ENCODE results near the gene SPAG8. TPM values are rescaled to one million over a fixed set of nuclear protein-coding genes. Genes with fewer than 3 reads are reported as not detected.

Gene SPAG8, protein sequence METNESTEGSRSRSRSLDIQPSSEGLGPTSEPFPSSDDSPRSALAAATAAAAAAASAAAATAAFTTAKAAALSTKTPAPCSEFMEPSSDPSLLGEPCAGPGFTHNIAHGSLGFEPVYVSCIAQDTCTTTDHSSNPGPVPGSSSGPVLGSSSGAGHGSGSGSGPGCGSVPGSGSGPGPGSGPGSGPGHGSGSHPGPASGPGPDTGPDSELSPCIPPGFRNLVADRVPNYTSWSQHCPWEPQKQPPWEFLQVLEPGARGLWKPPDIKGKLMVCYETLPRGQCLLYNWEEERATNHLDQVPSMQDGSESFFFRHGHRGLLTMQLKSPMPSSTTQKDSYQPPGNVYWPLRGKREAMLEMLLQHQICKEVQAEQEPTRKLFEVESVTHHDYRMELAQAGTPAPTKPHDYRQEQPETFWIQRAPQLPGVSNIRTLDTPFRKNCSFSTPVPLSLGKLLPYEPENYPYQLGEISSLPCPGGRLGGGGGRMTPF
- total RNA-seq, result 0.95 and 1.4 TPM in 2 replicates

DNA sequence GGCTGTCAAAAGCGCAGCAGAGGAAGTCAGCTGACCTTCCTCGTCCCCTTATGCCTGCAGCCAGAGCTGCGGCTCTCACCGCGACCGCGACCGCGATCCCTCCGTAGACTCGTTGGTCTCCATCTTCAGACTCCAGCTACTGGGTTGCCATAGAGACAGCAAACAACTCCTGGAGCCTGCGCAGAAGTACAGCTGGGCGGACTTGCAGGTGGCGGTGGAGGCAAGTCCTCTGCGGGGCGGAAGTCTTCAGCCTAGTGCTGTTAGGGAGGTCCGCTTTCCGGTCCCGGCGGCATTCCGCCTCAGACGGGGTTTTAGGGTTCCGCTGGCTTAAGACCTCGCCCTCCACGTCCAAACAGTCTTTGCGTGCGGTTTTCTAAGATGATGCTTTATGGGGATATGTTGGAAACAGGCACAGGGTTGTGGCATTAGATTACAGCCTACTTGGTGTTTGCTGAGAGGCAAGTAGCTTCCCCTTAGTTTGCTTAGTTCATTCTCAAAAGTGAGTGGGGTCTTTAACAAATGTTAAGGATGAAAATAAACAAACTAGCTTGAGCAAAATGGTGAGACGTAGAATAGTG lies at the start of gene SPAG8:
TSS of gene SPAG8 (minus strand) at position 238 of the 578 bp plus-strand sequence. CDS start at position 123, 115 bp downstream.
- intact Hi-C loops (cut with micrococcal nuclease), result loop anchor here (1.0 to 5.0 kb wide), 5 partner anchors 22 to 740 kb away; partner anchors contain the start of genes CREB3, TLN1 and VCP

DNA sequence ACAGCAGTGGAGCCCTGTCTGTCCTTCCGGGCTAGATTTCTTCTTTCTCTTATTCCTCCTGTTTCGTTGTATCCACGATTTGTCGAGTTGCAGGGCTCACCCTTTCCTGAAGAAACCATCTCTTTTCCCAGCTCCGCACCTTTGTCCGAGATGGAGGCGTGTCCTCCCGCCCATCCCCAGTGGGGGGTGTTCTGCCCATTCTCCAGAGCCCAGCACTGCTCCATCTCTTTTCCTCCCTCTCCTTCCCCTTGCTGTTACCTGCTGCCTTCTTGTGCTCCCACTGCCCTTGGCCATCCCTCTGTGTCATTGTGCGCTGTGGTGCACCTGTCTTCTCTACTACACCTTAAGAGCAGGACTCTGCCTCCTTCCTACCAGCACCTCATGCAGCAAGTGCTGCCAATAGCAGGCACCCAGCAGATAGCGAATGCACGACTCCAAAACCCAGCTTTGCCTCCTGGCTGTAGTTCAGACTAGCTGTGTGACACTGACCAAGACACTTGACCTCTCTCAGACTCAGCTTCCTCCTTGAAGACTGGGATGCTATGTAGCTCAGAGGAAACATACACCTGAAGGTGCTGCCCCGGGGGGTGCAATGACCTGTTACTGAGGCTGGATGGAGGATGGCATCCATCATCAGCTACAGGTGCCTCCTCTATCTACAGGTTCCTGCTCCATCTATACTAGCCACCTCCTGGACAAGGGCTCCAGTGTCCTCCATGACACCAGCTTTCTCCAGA lies 49.3 kb upstream of the SPAG8 start:
- intact Hi-C loops (cut with micrococcal nuclease), result no loop called here

DNA sequence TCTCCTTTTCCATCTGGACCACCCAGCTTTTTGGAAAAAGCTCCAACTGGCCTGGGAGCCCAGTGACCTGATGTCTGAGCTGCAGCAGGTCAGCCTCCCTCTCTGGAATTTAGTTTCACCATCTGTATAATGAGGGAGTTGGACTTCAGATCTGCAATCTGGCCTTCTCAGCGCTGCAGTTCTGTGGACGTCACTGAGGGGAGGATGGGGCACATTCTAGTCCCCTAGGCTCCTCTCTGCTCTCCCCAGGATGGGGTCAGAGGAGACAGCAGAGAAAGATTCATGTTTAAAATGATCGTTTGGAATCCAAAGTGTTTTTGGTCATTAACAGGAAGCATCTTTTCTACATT lies 47.9 kb upstream of the SPAG8 start:
- intact Hi-C loops (cut with micrococcal nuclease), result no loop called here

DNA sequence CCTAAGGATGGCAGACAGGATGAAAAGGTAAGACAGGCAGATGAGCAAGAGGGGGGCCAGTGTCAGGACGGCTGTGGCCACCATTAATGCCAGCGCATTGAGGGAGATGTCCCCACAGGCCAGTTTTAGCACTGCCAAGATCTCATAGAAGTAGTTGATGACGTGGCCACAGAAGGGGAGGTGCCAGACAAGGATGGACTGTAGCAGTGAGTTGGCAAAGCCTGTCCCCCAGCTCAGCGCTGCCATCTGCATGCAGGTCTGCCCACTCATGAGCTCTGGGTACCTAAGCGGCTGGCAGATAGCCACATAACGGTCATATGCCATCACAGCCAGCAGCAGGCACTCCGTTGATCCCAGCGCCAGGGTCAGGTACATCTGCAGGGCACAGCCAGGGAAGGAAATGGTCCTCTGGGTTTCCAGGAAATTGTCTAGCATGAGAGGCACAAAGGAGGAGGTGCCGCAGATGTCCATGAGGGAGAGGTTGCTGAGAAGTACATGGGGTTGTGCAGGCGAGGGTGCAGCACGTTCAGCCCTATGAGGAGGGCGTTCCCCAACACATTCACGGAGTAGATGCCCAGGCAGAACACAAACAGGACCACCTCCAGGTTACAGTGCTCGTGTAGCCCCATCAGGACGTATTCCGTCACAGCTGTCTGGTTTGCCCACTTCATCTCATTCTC lies 47.4 kb upstream of the SPAG8 start:
- intact Hi-C loops (cut with micrococcal nuclease), result no loop called here

DNA sequence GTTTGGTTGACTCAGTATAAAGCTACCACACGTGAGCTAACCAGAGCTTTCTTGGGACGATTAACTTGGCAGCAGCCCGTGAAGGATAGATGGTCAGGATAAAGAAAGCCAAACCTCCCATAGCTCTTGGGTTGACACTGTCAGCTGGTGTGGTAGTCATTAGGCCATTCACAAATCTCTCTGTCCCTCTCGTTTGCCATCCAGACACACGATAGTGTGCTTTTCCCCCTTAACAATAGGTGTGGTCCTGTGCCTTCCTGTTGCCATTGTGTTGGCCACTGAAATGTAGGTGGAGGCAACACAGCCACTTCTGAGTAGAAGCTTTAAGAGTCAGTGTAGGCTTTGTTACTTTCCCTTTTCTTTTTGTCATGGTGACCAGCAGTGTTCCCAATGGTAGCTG lies 46.4 kb upstream of the SPAG8 start:
- intact Hi-C loops (cut with micrococcal nuclease), result no loop called here

DNA sequence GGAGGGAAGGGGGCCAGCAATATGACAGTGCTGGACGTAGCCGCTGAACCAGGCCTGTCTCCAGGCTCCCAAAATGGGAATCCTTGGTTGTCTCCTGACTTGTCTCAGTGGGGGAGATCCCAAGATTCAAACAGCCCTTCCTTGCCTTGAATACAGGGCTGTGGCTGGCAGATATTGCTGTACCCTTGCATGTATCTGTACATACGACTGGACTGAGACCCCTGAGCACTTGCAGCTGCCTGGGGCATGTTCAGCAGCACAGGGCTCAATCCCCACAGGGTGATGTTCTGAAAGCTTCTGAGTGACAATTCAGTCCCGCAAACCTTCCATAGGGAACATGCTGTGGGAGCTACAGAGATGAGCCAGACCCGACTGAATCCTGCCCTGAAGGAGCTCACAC lies 44.8 kb upstream of the SPAG8 start:
- intact Hi-C loops (cut with micrococcal nuclease), result no loop called here

DNA sequence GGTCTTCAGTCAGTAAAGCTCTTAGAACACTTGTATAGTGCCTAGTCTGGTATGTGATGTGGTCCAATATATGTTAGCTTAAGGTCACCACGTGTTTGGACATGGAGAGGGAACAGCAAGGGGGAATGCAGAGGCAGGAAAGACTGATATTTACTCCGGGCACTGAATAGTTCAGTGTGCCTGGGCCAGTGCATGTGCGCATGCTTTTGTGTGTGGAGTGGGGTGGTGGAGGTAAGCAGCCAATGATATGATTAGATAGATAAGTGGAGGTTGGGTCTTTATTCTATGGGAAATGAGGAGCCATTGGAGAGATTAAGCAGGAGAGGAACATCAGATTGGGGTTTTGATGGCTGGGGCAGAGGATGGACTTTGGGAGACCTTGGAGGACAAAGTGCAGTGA lies 44.1 kb upstream of the SPAG8 start:
- intact Hi-C loops (cut with micrococcal nuclease), result no loop called here

DNA sequence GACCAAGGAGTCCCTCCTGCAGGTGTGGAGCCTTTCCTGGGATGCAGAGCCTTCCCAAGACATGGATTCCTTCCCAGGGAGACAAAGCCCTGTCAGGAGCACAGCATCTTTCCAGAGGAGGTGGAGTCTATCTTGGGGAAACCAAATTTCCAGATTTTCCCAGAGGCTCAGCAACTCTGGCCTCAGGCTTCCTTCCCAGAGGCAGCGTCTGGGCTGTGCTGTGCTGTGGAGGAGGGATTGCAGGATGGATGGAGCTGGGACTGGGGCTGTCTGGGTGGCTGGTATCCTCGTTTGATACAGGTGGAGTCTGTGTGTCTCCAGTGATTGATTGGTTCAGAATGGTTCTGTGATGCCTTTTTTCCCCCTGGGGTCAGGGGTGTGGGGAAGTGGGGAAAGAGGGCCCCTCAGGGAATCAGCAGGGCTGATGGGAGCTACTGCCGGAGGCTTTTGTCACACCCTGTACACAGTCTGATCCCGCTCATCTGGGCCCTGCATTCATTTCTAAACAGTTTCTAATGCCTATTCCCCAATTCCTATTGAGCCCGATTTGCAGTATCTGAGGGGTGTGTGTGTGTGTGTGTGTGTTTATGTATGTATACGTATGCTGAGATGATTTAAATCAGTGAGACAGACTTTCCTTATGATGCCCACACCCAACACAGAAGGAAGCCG lies 42.2 kb upstream of the SPAG8 start:
- intact Hi-C loops (cut with micrococcal nuclease), result no loop called here

DNA sequence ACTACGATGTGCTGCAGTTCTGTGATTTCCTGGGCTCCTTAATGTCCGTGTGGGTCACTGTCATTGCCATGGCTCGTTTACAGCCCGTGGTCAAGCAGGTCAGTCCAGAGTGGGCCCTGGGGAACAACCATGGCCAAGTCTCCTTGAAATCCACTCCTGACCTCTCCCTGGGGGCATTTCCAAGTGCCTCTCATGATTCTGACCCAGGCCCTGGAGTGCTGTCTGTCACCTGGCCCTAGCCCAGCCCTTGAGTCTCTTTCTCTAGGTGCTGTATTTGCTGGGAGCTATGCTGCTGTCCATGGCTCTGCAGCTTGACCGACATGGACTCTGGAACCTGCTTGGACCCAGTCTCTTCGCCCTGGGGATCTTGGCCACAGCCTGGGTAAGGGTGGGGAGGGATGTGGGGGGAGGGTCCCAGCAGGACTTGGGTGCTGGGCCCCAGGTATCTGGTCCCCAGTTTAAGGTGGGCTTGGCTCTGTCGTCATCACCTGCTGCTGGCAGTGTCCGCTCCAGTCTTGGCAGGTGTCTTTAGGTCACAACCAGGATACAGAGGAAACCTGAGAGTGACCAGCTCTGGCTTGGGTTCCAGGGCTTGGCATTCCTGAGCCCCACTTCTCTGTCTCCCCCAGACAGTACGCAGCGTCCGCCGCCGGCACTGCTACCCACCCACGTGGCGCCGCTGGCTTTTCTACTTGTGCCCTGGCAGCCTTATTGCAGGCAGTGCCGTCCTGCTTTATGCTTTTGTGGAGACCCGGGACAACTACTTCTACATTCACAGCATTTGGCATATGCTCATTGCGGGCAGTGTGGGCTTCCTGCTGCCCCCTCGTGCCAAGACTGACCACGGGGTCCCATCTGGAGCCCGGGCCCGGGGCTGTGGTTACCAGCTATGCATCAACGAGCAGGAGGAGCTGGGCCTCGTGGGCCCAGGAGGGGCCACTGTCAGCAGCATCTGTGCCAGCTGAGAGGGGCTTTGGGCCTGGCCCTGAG lies 41.1 kb upstream of the SPAG8 start:
- intact Hi-C loops (cut with micrococcal nuclease), result no loop called here

DNA sequence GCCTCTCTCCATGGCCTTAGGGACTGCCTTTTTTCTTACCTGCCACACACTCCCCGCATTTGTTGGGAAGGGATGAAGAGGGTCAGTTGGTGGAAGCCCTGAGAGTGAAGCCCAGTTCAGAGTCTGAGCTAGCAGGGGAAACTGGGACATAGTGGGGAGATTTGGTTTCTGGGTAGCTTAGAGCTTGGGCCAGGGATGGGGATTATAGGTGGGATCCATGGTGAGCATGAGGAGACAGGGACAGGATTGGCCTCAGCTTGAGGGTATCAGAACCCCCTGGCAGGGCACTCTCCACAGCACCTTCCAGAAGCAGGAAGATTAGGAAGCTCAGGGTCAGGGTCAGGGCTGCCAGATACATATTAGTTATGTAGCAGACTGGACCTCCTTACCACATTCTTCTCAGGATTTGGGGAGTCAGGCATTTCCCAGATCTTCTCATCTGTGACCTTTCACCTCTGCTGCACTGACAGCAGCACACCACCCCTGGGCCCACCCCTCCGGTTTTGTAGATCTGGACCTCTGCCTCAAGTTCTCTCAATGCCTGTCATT lies 40.3 kb upstream of the SPAG8 start:
- intact Hi-C loops (cut with micrococcal nuclease), result no loop called here

DNA sequence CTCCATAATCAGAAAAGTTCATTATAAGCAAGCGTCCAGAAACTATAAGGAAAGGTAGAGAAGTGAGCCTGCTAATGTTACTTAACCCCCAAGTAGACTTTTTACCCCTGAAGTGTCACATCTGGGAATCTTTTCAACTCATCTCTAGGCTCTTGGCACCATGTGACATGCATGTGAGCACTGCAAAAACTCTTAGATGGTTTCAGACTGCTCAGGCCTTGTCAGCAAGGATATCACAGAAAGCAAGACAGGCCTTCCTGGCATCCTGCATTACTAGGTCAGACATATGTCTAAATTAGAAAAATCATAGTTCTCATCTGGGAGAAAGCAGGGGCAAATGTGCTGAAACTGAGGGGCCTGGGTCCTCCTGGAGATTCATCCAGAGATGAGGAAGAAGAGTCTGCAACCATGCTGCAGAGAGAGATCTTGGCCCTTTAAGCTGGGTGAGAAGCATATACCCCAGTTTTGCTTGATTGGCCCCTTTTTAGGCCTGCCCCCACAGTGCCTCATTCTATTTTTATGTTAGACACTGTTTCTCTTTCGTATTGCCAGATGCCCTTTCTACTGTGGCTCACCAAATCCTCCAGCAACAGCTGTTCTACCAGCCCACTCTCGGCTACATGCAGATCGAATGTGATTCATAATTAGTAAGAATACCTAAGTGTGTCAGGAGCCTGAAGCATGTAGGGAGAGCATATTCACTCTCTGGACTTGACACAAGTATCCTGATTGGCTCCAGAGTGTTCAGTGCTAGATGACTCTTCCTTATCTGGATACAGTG lies 35.9 kb upstream of the SPAG8 start:
- intact Hi-C loops (cut with micrococcal nuclease), result no loop called here

DNA sequence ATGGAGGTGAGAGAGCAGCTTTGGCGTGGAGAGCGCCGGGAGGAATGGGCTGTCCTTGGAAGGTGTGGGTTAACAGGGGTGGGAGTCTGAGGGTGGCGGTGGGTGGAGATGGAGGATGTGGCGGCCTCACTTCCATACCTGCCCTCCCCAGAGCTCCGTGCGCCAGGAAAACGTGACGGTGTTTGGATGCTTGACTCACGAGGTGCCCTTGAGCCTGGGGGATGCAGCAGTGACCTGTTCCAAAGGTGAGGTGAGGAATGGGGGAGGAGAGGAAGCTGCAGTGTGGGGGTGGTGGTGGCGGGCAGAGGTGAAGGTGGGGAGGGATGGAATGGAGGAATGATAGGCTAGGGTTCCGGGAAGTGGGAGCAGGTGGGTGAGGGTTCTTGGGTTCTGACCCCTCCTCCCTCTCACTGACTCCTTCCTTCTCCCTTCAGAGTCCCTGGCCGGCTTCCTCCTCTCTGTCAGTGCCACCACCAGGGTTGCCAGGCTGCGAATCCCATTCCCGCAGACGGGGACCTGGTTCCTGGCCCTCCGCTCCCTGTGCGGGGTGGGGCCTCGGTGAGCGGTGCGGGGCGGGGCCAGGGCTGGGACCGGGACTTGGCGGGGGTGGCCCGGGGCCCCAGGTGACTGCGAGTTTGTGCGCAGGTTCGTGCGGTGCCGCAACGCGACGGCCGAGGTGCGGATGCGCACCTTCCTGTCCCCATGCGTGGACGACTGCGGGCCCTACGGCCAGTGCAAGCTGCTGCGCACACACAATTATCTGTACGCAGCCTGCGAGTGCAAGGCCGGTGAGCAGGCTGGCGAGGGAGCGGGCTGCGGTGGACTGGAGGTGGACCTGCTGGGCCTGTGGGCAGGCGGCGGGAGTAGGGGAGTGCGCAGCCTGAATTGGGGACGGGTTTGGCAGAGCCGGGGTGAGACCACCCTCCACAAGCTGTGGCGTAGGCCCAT lies 34.0 kb upstream of the SPAG8 start:
- intact Hi-C loops (cut with micrococcal nuclease), result no loop called here

DNA sequence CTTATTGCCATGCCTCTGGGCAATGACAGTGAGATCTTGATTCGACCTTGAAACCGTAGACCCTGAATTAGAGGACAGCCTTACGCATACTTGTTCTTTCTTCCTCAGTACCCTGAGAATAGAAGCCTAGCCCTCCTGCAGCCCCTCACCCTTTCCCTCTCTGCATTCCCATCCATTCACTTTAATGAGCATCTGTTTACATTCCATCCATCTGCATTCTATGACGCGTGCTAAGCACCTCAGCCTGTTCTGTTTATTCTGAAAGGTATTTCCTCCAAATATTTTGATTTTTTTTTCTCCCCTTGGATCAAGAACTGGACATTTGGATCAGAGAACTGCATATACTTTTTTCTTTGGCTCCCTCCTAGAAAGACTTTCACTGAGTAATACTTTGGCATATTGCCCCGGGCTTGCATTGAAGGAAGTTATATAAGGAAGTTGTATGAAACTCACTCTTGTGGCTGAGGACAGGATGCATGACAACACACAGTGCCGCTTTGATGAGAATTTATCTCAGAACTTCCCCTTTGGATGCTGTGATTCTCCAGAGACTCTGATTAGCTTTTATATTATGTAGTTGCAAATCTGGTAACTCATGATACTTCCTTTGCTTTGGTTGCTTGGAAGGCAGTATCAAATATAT lies 32.7 kb upstream of the SPAG8 start:
- intact Hi-C loops (cut with micrococcal nuclease), result no loop called here

DNA sequence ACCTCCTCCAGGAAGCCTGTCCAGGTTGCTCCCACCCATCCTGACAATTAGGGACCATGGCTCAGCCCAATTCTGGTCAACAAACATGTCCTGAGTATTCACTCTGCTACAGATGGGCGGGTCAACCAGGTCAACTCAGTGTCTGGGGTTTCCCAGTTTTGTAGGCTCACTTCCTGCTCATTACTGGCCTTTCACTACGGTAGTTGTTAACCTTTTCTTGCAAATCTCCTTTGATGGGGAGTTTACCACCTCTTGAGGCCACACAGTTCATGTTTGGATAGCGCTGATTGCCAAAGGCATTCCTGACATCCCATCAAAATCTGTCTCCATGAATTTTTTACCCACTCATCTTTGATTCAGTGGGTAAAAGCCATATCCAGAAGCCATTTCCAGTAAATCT lies 30.7 kb upstream of the SPAG8 start:
- intact Hi-C loops (cut with micrococcal nuclease), result no loop called here

DNA sequence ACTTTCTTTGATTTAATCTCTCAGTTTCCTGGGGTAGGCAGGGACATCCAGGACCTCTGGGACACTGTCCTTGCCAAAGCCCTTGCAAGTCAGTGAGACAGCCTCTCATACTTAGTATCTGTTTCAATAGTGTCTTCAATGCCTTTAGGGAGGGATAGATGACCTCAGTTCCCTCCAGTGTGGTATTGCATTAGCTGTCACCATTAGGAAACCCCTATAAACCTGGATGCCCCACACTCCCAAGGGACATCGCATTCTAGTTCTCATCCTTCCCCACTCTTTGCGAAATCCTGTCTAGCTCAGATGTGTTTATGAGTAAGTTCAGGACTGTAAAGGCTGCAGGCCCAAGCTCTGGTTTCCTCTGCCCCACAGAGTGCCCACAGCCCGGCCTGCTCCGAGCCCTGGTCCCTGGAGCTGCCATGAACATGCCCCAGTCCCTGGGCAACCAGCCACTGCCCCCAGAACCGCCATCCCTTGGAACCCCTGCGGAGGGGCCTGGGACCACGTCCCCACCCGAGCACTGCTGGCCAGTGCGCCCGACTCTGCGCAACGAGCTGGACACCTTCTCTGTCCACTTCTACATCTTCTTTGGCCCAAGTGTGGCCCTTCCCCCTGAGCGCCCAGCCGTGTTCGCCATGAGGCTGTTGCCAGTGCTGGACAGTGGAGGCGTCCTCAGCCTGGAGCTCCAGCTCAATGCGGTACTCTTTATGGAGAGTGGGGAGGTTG lies 30.1 kb upstream of the SPAG8 start:
- intact Hi-C loops (cut with micrococcal nuclease), result no loop called here

DNA sequence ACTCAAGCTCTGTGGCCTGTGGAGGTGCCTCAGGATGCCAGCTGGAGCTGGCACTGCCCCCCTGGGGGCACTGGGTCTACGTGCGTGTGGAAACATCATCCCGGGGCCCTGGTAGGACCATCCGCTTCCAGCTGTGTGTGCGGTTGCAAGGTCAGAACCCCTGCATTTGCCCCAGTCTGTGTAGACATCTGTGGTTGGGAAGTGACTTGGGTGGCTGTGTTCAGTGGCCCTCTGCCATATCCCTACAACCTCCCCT lies 29.5 kb upstream of the SPAG8 start:
- intact Hi-C loops (cut with micrococcal nuclease), result no loop called here
